Mesendoderm (in vitro differentiated cells): Measurements from ENCODE around the gene LRRC8B.

ENCODE experiments used
- DNase-seq: peaks from one replicate; pipeline ENCODE4 v3.0.0; 2013
- H2AK5ac ChIP-seq: 2 replicates; pipeline ENCODE4 v1.6.1; 2013; ENCODE audit warnings: low read length, inconsistent platforms
- H2BK120ac ChIP-seq: 2 replicates; pipeline ENCODE4 v1.6.1; 2013; ENCODE audit warnings: low read depth, mild to moderate bottlenecking, low read length, moderate library complexity, mixed read lengths
- H2BK15ac ChIP-seq: replicated peaks from 2 replicates; pipeline ENCODE4 v1.6.1; 2013; ENCODE audit warnings: low read depth, mild to moderate bottlenecking, moderate library complexity
- H2BK5ac ChIP-seq: 2 replicates; pipeline ENCODE4 v1.6.1; 2013; ENCODE audit warnings: low read length, inconsistent platforms
- H3K18ac ChIP-seq: 2 replicates; pipeline ENCODE4 v1.6.1; 2013; ENCODE audit warnings: mild to moderate bottlenecking, low read length, mixed read lengths
- H3K23ac ChIP-seq: one replicate; pipeline ENCODE4 v1.6.1; 2013; ENCODE audit warnings: low read length
- H3K27ac ChIP-seq: 2 replicates; pipeline ENCODE4 v1.5.1; 2013; ENCODE audit warnings: low read depth, mild to moderate bottlenecking, inconsistent platforms, low read length, moderate library complexity
- H3K27me3 ChIP-seq: 2 replicates; pipeline ENCODE4 v1.6.1; 2013; ENCODE audit warnings: low read length, control low read depth, mild to moderate bottlenecking, inconsistent platforms; ENCODE audit not compliant: insufficient read depth, poor library complexity
- H3K36me3 ChIP-seq: 2 replicates; pipeline ENCODE4 v1.6.1; 2013; ENCODE audit warnings: low read length, inconsistent platforms; ENCODE audit not compliant: control insufficient read depth, insufficient read depth
- H3K4ac ChIP-seq: one replicate; pipeline ENCODE4 v1.6.1; 2013; ENCODE audit warnings: low read depth, mild to moderate bottlenecking, low read length, moderate library complexity
- H3K4me1 ChIP-seq: 2 replicates; pipeline ENCODE4 v1.6.1; 2013; ENCODE audit warnings: low read depth, low read length, inconsistent platforms; ENCODE audit not compliant: control insufficient read depth
- H3K4me2 ChIP-seq: 2 replicates; pipeline ENCODE4 v1.6.1; 2013; ENCODE audit warnings: low read length
- H3K4me3 ChIP-seq: 2 replicates; pipeline ENCODE4 v1.5.1; 2013; ENCODE audit warnings: mild to moderate bottlenecking, low read length
- H3K56ac ChIP-seq: one replicate; pipeline ENCODE4 v1.6.1; 2013; ENCODE audit warnings: low read length
- H3K79me1 ChIP-seq: 2 replicates; pipeline ENCODE4 v1.6.1; 2013; ENCODE audit warnings: low read length, inconsistent platforms
- H3K79me2 ChIP-seq: 2 replicates; pipeline ENCODE4 v1.6.1; 2013; ENCODE audit warnings: mild to moderate bottlenecking, low read length; ENCODE audit not compliant: control insufficient read depth, insufficient read depth
- H3K9ac ChIP-seq: 2 replicates; pipeline ENCODE4 v1.6.1; 2013; ENCODE audit warnings: low read length, inconsistent platforms
- H4K5ac ChIP-seq: one replicate; pipeline ENCODE4 v1.6.1; 2013; ENCODE audit warnings: low read length
- H4K8ac ChIP-seq: one replicate; pipeline ENCODE4 v1.6.1; 2013; ENCODE audit warnings: low read depth, mild to moderate bottlenecking, control low read depth, low read length, moderate library complexity
- WGBS: extraction: QIAGEN DNeasy Blood & Tissue Kit; methylation state at CpG from one replicate; pipeline ENCODE4 v1.1.7; 2013; ENCODE audit warnings: low lambda C conversion rate, missing lambda C conversion rate; ENCODE audit not compliant: insufficient coverage; ENCODE audit errors: extremely low coverage; 5-methylcytosine and 5-hydroxymethylcytosine counted together

The LRRC8B gene

DNA sequence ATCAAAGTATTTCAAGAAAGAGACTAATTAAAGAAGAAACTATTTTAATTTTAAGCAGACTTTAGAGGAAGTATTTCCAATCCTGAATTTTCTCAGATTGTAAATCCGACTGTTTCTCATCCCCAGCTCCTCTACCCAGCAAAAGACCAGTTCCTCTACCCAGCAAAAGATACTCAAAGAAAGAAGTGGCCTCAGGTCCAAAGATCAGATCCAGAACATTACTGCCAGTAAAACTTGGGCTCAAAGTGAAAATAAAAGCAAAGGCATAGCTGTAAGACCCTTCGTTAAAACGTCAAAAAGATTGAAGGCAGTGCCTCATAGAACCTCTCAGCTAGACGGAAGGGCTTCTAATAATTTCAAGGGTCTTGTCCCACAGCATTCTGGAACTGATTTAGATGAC lies 50.0 kb downstream of the LRRC8B start:
- Histone ChIP-seq H3K23ac (no peak overlapping the region), H3K18ac (no peak overlapping the region), H2BK120ac (no peak overlapping the region), H3K79me1 (no peaks in the 10 kb centered on the region), H3K9ac (no peak overlapping the region), H4K8ac (no peak overlapping the region), H3K4me3 (no peak overlapping the region), H3K36me3 (no peaks in the 10 kb centered on the region), H2BK5ac (no peak overlapping the region), H3K4me2 (no peak overlapping the region), H3K56ac (no peak overlapping the region), H2AK5ac (no peak overlapping the region), H3K27me3 (no peaks in the 10 kb centered on the region), H3K79me2 (no peaks in the 10 kb centered on the region), H3K27ac (no peak overlapping the region), H2BK15ac (no peak overlapping the region), H3K4me1 (no peaks in the 10 kb centered on the region), H3K4ac (no peak overlapping the region), H4K5ac (no peak overlapping the region)
- no peak for DNase-seq
- no CpG with 5 or more reads among the region's 4 CpGs for WGBS

DNA sequence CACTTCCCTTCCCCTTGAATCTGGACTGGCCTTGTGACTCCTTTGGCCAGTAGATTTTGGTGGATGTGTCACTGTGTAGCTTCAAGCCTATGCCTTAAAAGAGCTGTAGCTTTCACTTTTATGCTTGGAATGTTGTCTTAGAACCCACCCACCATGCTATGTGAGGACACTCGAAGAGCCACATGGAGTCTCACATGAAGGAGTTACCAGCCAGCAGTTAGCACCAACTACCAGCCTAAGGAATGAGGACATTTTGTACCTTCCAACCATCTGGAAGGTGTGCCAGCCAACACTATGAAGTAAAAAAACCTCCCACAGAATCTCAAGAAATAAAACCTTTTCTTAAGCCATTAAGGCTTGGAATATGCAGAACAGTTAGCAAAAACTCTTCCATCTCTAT lies 50.6 kb downstream of the LRRC8B start:
- Histone ChIP-seq H3K27me3 (no peaks in the 10 kb centered on the region), H3K23ac (no peak overlapping the region), H3K27ac (no peak overlapping the region), H4K8ac (no peak overlapping the region), H4K5ac (no peak overlapping the region), H3K4me3 (no peak overlapping the region), H2BK15ac (no peak overlapping the region), H2AK5ac (no peak overlapping the region), H2BK5ac (no peak overlapping the region), H3K4me2 (no peak overlapping the region), H3K36me3 (no peaks in the 10 kb centered on the region), H3K4me1 (no peaks in the 10 kb centered on the region), H3K56ac (no peak overlapping the region), H3K79me1 (no peaks in the 10 kb centered on the region), H3K4ac (no peak overlapping the region), H3K18ac (no peak overlapping the region), H3K9ac (no peak overlapping the region), H3K79me2 (no peaks in the 10 kb centered on the region), H2BK120ac (no peak overlapping the region)
- DNase-seq, result no peak
- no CpG with 5 or more reads among the region's 1 CpG for WGBS

- Histone ChIP-seq H2BK15ac (no peak overlapping the region), H3K56ac (no peak overlapping the region), H3K79me1 (no peaks in the 10 kb centered on the region), H3K27ac (no peak overlapping the region), H3K9ac (no peak overlapping the region), H4K8ac (no peak overlapping the region), H3K4me2 (no peak overlapping the region), H3K4me1 (no peaks in the 10 kb centered on the region), H3K36me3 (no peaks in the 10 kb centered on the region), H3K23ac (no peak overlapping the region), H4K5ac (no peak overlapping the region), H3K18ac (no peak overlapping the region), H3K79me2 (no peaks in the 10 kb centered on the region), H2BK120ac (no peak overlapping the region), H2BK5ac (no peak overlapping the region), H3K4ac (no peak overlapping the region), H3K27me3 (no peaks in the 10 kb centered on the region), H2AK5ac (no peak overlapping the region), H3K4me3 (no peak overlapping the region)
- WGBS, result no CpG with 5 or more reads among the region's 3 CpGs
- DNase-seq, result no peak
Measured at GRCh38 chr1:89576013-89576412, 51.4 kb downstream of the LRRC8B start.

GRCh38 chr1:89578151-89578550 lies 53.5 kb downstream of the LRRC8B start:
- Histone ChIP-seq H3K36me3 (no peaks in the 10 kb centered on the region), H3K4ac (no peak overlapping the region), H3K27ac (no peak overlapping the region), H2BK5ac (no peak overlapping the region), H3K79me1 (no peaks in the 10 kb centered on the region), H4K8ac (no peak overlapping the region), H3K4me3 (no peak overlapping the region), H3K23ac (no peak overlapping the region), H3K4me1 (no peaks in the 10 kb centered on the region), H4K5ac (no peak overlapping the region), H2BK15ac (no peak overlapping the region), H3K9ac (no peak overlapping the region), H3K56ac (no peak overlapping the region), H2AK5ac (no peak overlapping the region), H2BK120ac (no peak overlapping the region), H3K27me3 (no peaks in the 10 kb centered on the region), H3K4me2 (no peak overlapping the region), H3K79me2 (no peaks in the 10 kb centered on the region), H3K18ac (no peak overlapping the region)
- no peak for DNase-seq
- no CpG with 5 or more reads among the region's 1 CpG for WGBS

GRCh38 chr1:89578946-89579684 lies 54.5 kb downstream of the LRRC8B start:
- Histone ChIP-seq H3K18ac (no peak overlapping the region), H3K56ac (no peak overlapping the region), H2BK5ac (no peak overlapping the region), H4K8ac (no peak overlapping the region), H3K27me3 (no peaks in the 10 kb centered on the region), H2BK120ac (no peak overlapping the region), H3K4me2 (no peak overlapping the region), H3K9ac (no peak overlapping the region), H3K79me1 (no peaks in the 10 kb centered on the region), H3K36me3 (no peaks in the 10 kb centered on the region), H3K4me3 (no peak overlapping the region), H2BK15ac (no peak overlapping the region), H2AK5ac (no peak overlapping the region), H3K23ac (no peak overlapping the region), H3K4ac (no peak overlapping the region), H4K5ac (no peak overlapping the region), H3K4me1 (no peaks in the 10 kb centered on the region), H3K79me2 (no peaks in the 10 kb centered on the region), H3K27ac (no peak overlapping the region)
- no peak for DNase-seq
- WGBS, result 100% methylated on average over 1 of the region's 2 CpGs

DNA sequence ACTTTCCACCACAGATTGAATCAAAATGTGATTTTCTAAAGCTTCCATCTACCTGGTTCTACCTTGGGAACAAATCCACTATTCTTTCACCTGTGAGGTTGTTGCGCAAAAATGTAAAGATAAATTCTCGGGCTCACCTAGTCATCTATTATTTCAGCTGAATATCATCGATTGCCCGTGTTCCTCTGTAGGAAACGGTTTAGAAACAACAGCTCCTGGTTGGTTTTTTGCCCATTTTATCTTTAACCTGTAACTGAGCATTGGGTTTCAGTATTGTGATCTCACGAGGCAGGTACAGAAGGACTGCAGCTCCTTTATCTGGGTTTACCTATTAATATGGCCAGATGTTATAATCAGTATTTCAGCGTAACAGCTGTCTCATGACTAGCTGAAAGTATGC lies 55.4 kb downstream of the LRRC8B start:
- Histone ChIP-seq H3K9ac (no peak overlapping the region), H3K27me3 (no peaks in the 10 kb centered on the region), H3K79me2 (no peaks in the 10 kb centered on the region), H3K56ac (no peak overlapping the region), H3K36me3 (no peaks in the 10 kb centered on the region), H2BK5ac (no peak overlapping the region), H3K23ac (no peak overlapping the region), H3K27ac (no peak overlapping the region), H3K18ac (no peak overlapping the region), H4K8ac (no peak overlapping the region), H3K4me3 (no peak overlapping the region), H2BK15ac (no peak overlapping the region), H2BK120ac (no peak overlapping the region), H3K4me2 (no peak overlapping the region), H3K4ac (no peak overlapping the region), H2AK5ac (no peak overlapping the region), H3K4me1 (no peaks in the 10 kb centered on the region), H3K79me1 (no peaks in the 10 kb centered on the region), H4K5ac (no peak overlapping the region)
- no peak for DNase-seq
- WGBS, result no CpG with 5 or more reads among the region's 7 CpGs
